DOHH2 (cell line): ENCODE results near the gene GARNL3.

Experiments
- H3F3A ChIP-seq: fragments of 200-600 bp; sonication (generic), shearing (Covaris generic); 2 replicates; pipeline ENCODE4 v1.6.0; 2016; ENCODE audit warnings: antibody characterized with exemption, mild to moderate bottlenecking; ENCODE audit not compliant: control insufficient read depth, insufficient read depth
- H3K27ac ChIP-seq: fragments of 200-600 bp; sonication (generic); 2 replicates; pipeline ENCODE4 v1.5.1; 2014; ENCODE audit warnings: low read depth, mild to moderate bottlenecking, low read length, moderate library complexity
- H3K27me3 ChIP-seq: fragments of 200-600 bp; sonication (generic); 2 replicates; pipeline ENCODE4 v1.6.1; 2014; ENCODE audit warnings: mild to moderate bottlenecking, low read length, mixed read lengths; ENCODE audit not compliant: control insufficient read depth
- H3K36me3 ChIP-seq: fragments of 200-600 bp; sonication (generic); 2 replicates; pipeline ENCODE4 v1.6.1; 2014; ENCODE audit warnings: mild to moderate bottlenecking, low read length, moderate library complexity, mixed read lengths; ENCODE audit not compliant: control insufficient read depth
- H3K4me1 ChIP-seq: fragments of 200-600 bp; sonication (generic); 2 replicates; pipeline ENCODE4 v1.6.1; 2014; ENCODE audit warnings: mild to moderate bottlenecking, low read length, mixed read lengths; ENCODE audit not compliant: control insufficient read depth
- H3K4me2 ChIP-seq: fragments of 200-600 bp; sonication (generic); 2 replicates; pipeline ENCODE4 v1.6.0; 2014; ENCODE audit warnings: mild to moderate bottlenecking, low read length, moderate library complexity
- H3K4me3 ChIP-seq: fragments of 200-600 bp; sonication (generic); 2 replicates; pipeline ENCODE4 v1.5.1; 2014; ENCODE audit warnings: mild to moderate bottlenecking, low read length, mixed read lengths
- H3K79me2 ChIP-seq: fragments of 200-600 bp; sonication (generic); 2 replicates; pipeline ENCODE4 v1.6.1; 2014; ENCODE audit warnings: mild to moderate bottlenecking, low read length, mixed read lengths; ENCODE audit not compliant: control insufficient read depth
- H3K9me2 ChIP-seq: fragments of 200-600 bp; sonication (generic); replicated peaks from 2 replicates; pipeline ENCODE4 v1.6.1; 2014; ENCODE audit warnings: mild to moderate bottlenecking, low read length, mixed read lengths; ENCODE audit not compliant: control insufficient read depth
- H3K9me3 ChIP-seq: fragments of 200-600 bp; sonication (generic); 2 replicates; pipeline ENCODE4 v1.6.1; 2014; ENCODE audit warnings: antibody characterized with exemption, low read length, mixed read lengths; ENCODE audit not compliant: control insufficient read depth, insufficient read depth
- H4K20me1 ChIP-seq: fragments of 200-600 bp; sonication (generic); 2 replicates; pipeline ENCODE4 v1.6.0; 2014; ENCODE audit warnings: low read depth, mild to moderate bottlenecking, antibody characterized with exemption, low read length, moderate library complexity; ENCODE audit not compliant: control insufficient read depth, insufficient read depth
- EZH2phosphoT487 ChIP-seq: fragments of 200-600 bp; sonication (generic); IDR thresholded peaks from 2 replicates; pipeline ENCODE4 v1.6.1; 2017; ENCODE audit warnings: borderline replicate concordance, mild to moderate bottlenecking, antibody characterized with exemption, low read length, moderate library complexity, mixed read lengths
- TF ChIP-seq, protein P1 (sequence below): fragments of 200-600 bp; sonication (generic); IDR thresholded peaks from one replicate; pipeline ENCODE4 v1.5.1; 2014; ENCODE audit warnings: antibody characterized with exemption, mild to moderate bottlenecking, low read depth, low read length; ENCODE audit not compliant: poor library complexity, severe bottlenecking

GARNL3 gene

DNA sequence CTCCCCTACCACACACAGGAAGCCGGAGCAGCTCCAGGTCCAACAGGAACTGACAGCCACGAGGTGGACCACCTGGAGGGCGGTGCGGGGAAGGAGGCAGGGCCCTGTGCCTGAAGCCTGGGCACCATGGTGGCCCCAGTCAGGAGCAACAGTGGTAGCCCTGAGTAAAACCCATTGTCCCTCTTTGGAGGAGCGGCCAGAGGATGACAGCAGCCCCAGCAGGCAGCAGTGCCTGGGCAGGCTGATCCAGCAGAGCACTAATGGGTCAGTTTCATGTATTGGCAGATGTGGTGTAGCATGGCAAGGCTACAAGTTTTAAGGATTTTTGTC is 47.7 kb upstream of the GARNL3 start:
- no peak overlapping the region for H3K4me2 ChIP-seq
- TF ChIP-seq EZH2phosphoT487, result no peak
- TF ChIP-seq, protein P1, sequence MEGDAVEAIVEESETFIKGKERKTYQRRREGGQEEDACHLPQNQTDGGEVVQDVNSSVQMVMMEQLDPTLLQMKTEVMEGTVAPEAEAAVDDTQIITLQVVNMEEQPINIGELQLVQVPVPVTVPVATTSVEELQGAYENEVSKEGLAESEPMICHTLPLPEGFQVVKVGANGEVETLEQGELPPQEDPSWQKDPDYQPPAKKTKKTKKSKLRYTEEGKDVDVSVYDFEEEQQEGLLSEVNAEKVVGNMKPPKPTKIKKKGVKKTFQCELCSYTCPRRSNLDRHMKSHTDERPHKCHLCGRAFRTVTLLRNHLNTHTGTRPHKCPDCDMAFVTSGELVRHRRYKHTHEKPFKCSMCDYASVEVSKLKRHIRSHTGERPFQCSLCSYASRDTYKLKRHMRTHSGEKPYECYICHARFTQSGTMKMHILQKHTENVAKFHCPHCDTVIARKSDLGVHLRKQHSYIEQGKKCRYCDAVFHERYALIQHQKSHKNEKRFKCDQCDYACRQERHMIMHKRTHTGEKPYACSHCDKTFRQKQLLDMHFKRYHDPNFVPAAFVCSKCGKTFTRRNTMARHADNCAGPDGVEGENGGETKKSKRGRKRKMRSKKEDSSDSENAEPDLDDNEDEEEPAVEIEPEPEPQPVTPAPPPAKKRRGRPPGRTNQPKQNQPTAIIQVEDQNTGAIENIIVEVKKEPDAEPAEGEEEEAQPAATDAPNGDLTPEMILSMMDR, result no peak
- peaks cover 4% of the 10 kb centered on the region for H3K4me1 ChIP-seq
- H3K27me3 ChIP-seq, result peaks cover 12% of the 10 kb centered on the region
- H4K20me1 ChIP-seq, result no peaks in the 10 kb centered on the region
- H3K27ac ChIP-seq, result no peak overlapping the region
- H3K4me3 ChIP-seq, result no peak overlapping the region
- no peaks in the 10 kb centered on the region for H3K79me2 ChIP-seq
- H3K9me3 ChIP-seq, result no peaks in the 10 kb centered on the region
- no peaks in the 10 kb centered on the region for H3F3A ChIP-seq
- no peaks in the 10 kb centered on the region for H3K36me3 ChIP-seq
- no peaks in the 10 kb centered on the region for H3K9me2 ChIP-seq

DNA sequence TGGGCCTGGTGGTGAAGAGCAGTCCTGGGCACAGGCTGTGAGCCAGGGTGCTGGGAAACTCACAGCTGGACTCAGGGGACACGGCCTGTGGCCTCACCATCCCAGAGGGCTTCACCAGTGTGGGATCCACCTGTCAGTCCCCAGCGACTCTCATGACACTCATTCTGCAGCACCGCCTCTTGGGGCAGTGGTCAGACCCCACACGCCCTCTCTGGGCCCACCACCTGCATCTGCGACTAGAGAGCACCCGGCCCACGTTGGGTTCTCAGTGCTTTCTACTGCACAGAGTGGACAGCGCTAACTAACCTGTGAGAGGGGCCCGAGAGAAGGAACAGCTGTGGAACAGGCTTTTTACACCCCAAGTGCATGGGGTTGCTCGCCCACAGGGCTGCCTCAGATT is 45.8 kb upstream of the GARNL3 start:
- H3K9me3 ChIP-seq, result no peaks in the 10 kb centered on the region
- no peak overlapping the region for H3K27ac ChIP-seq
- TF ChIP-seq, protein P1, result no peak
- no peak for TF ChIP-seq EZH2phosphoT487
- no peaks in the 10 kb centered on the region for H3K9me2 ChIP-seq
- no peak overlapping the region for H3K4me2 ChIP-seq
- H3K27me3 ChIP-seq, result peaks cover 16% of the 10 kb centered on the region
- H3F3A ChIP-seq, result no peaks in the 10 kb centered on the region
- H4K20me1 ChIP-seq, result no peaks in the 10 kb centered on the region
- H3K79me2 ChIP-seq, result no peaks in the 10 kb centered on the region
- no peaks in the 10 kb centered on the region for H3K36me3 ChIP-seq
- no peak overlapping the region for H3K4me3 ChIP-seq
- peaks cover 10% of the 10 kb centered on the region for H3K4me1 ChIP-seq

DNA sequence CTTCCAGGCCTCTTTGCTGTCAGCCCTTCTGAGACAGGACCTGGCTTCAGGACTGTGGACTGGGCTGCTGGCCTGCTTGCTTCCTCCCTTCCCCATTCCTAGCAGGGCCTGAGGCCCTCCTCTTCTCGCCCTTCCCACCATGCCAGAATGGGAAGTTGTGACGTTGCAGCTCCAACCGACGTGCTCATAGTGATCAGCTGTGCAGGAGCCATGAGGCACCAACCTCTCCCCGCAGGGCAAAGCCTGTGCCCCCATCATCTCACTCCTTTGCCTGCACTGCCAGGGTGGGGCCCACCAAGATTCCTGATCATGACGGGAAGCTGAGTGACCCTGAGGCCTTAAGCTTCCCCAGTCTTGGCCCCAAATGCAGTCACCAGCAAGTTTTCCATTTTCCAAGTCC is 45.1 kb upstream of the GARNL3 start:
- H3F3A ChIP-seq, result no peaks in the 10 kb centered on the region
- peaks cover 17% of the 10 kb centered on the region for H3K4me1 ChIP-seq
- no peaks in the 10 kb centered on the region for H3K9me2 ChIP-seq
- no peaks in the 10 kb centered on the region for H4K20me1 ChIP-seq
- H3K27ac ChIP-seq, result no peak overlapping the region
- H3K79me2 ChIP-seq, result no peaks in the 10 kb centered on the region
- no peak overlapping the region for H3K4me3 ChIP-seq
- H3K27me3 ChIP-seq, result peaks cover 20% of the 10 kb centered on the region
- no peak overlapping the region for H3K4me2 ChIP-seq
- H3K36me3 ChIP-seq, result no peaks in the 10 kb centered on the region
- TF ChIP-seq EZH2phosphoT487, result no peak
- TF ChIP-seq, protein P1, result no peak
- no peaks in the 10 kb centered on the region for H3K9me3 ChIP-seq

DNA sequence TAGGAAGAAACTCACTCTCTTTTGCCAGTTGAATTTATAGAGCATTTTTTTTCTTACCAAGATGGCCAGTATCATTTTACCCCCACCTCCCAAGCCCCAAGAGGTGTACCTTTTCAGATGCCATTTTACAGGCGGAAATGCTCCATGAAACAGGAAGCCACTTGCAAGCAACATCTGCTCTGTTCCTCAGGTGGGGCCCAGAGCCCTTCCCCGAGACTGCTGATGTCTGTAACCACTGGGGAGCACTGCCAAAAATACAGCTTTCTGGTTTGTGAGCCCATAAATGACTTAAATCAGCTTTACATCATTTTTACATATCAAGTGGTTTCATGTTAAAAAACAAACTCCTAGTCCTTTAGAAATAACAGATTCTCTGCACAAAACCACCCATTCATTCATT is 42.9 kb upstream of the GARNL3 start:
- Histone ChIP-seq H3K4me3 (no peak overlapping the region), H3K4me2 (0 out of 2 replicates have a peak overlapping the region, but pooled peaks have one; percentile 3), H3K79me2 (no peaks in the 10 kb centered on the region), H3K4me1 (peaks cover 26% of the 10 kb centered on the region), H3K27ac (no peak overlapping the region), H3K27me3 (peaks cover 34% of the 10 kb centered on the region), H3K36me3 (no peaks in the 10 kb centered on the region), H3K9me2 (no peaks in the 10 kb centered on the region), H3F3A (no peaks in the 10 kb centered on the region), H3K9me3 (no peaks in the 10 kb centered on the region), H4K20me1 (no peaks in the 10 kb centered on the region)
- TF ChIP-seq EZH2phosphoT487, result no peak
- TF ChIP-seq, protein P1, result no peak
